H1 (cell line): ENCODE measurements around the gene RELL1. TPM values are rescaled to one million over a fixed set of nuclear protein-coding genes. Genes with fewer than 3 reads are reported as not detected.

ENCODE experiments used
- CTCF ChIA-PET: fragments of 300-600 bp; sonication (Branson Sonifier 250); formaldehyde crosslinking; loops from one replicate; lab custom pipeline; 2021; ENCODE audit not compliant: partially characterized antibody; lab: Charles Lee
- POLR2A ChIA-PET: fragments of 300-600 bp; sonication (Branson Sonifier 250); formaldehyde crosslinking; loops from one replicate; lab custom pipeline; 2021; ENCODE audit warnings: inconsistent platforms; ENCODE audit not compliant: partially characterized antibody; lab: Charles Lee
- DNase-seq, 2 experiments: peaks; one replicate each; pipeline versions ENCODE4 v3.0.0 to v3.0.0-alpha.2; 2010 to 2022; ENCODE audit warnings: low spot score in 2 of 2, low read depth in 1 of 2, mixed read lengths in 1 of 2
- FAIRE-seq: peaks from 2 replicates; lab custom pipeline; 2011; peaks lifted over from hg19 to GRCh38; lab: Jason Lieb, UNC
- H2AFZ ChIP-seq: 2 replicates; pipeline ENCODE4 v1.8.1; 2012; ENCODE audit warnings: low read length, inconsistent platforms
- H2AK5ac ChIP-seq: 2 replicates; pipeline ENCODE4 v1.6.1; 2013; ENCODE audit warnings: low read depth, low read length
- H2BK120ac ChIP-seq: replicated peaks from 2 replicates; pipeline ENCODE3; 2013; ENCODE audit warnings: low read depth, low read length, inconsistent platforms
- H2BK12ac ChIP-seq: 2 replicates; pipeline ENCODE4 v1.6.1; 2013; ENCODE audit warnings: low read depth, low read length
- H2BK15ac ChIP-seq: 2 replicates; pipeline ENCODE4 v1.6.1; 2013; ENCODE audit warnings: low read length
- H2BK20ac ChIP-seq: 2 replicates; pipeline ENCODE4 v1.6.1; 2013; ENCODE audit warnings: low read length
- H2BK5ac ChIP-seq: 2 replicates; pipeline ENCODE4 v1.6.1; 2013; ENCODE audit warnings: low read depth, low read length
- H3K14ac ChIP-seq: 2 replicates; pipeline ENCODE4 v1.6.1; 2013; ENCODE audit warnings: inconsistent platforms; ENCODE audit not compliant: insufficient read length
- H3K18ac ChIP-seq: 2 replicates; pipeline ENCODE4 v1.6.1; 2013; ENCODE audit warnings: low read length; ENCODE audit errors: extremely low read depth
- H3K23ac ChIP-seq: 2 replicates; pipeline ENCODE4 v1.6.1; 2013; ENCODE audit warnings: inconsistent platforms; ENCODE audit not compliant: insufficient read length
- H3K23me2 ChIP-seq: 2 replicates; pipeline ENCODE4 v1.6.1; 2013; ENCODE audit warnings: low read depth, low read length
- H3K27ac ChIP-seq: 2 replicates; pipeline ENCODE4 v1.6.1; 2011; ENCODE audit warnings: low read depth, low read length, inconsistent platforms
- H3K27me3 ChIP-seq, 4 experiments: replicated peaks in 1 of 4; 1 replicate in 1 of 4; 2 replicates in 3 of 4; pipeline versions ENCODE4 v1.6.1 to v1.8.1; 2011 to 2013; ENCODE audit warnings: low read length in 3 of 4, mild to moderate bottlenecking in 3 of 4, inconsistent platforms in 2 of 4, mixed read lengths in 2 of 4, moderate library complexity in 1 of 4; ENCODE audit not compliant: control insufficient read depth in 3 of 4, insufficient read depth in 3 of 4; ENCODE audit errors: extremely low read depth in 1 of 4
- H3K36me3 ChIP-seq, 4 experiments: 2 replicates each; pipeline versions ENCODE4 v1.6.1 to v1.8.1; 2011 to 2013; ENCODE audit warnings: mild to moderate bottlenecking in 4 of 4, low read length in 3 of 4, moderate library complexity in 2 of 4, control low read depth in 1 of 4, inconsistent platforms in 1 of 4; ENCODE audit not compliant: insufficient read depth in 4 of 4, control insufficient read depth in 2 of 4
- H3K4ac ChIP-seq: replicated peaks from 2 replicates; pipeline ENCODE3; 2013; ENCODE audit warnings: low read length, low read depth, mixed read lengths, inconsistent platforms; ENCODE audit not compliant: insufficient read length
- H3K4me1 ChIP-seq, 4 experiments: replicated peaks in 1 of 4; 1 replicate in 1 of 4; 2 replicates in 3 of 4; pipeline versions ENCODE4 v1.6.1 to v1.8.1; 2011 to 2013; ENCODE audit warnings: low read length in 3 of 4, inconsistent platforms in 2 of 4, mixed read lengths in 1 of 4; ENCODE audit not compliant: insufficient read depth in 4 of 4, control insufficient read depth in 3 of 4
- H3K4me2 ChIP-seq, 2 experiments: 2 replicates each; pipeline versions ENCODE4 v1.6.1 to v1.8.1; 2011 to 2013; ENCODE audit warnings: low read depth in 2 of 2, low read length in 2 of 2, control low read depth in 1 of 2, inconsistent platforms in 1 of 2, mild to moderate bottlenecking in 1 of 2; ENCODE audit not compliant: insufficient read depth in 1 of 2
- H3K4me3 ChIP-seq, 4 experiments: fragments of 200-600, 300-600 bp in 1 of 4; sonication (generic), shearing (Covaris generic), sonication (Bioruptor Twin) in 1 of 4; 2 replicates each; pipeline versions ENCODE4 v1.5.1 to v1.8.1; 2011 to 2016; ENCODE audit warnings: low read length in 4 of 4, low read depth in 3 of 4, control low read depth in 2 of 4, inconsistent platforms in 2 of 4, mild to moderate bottlenecking in 2 of 4, mixed read lengths in 1 of 4, moderate library complexity in 1 of 4; ENCODE audit not compliant: insufficient read depth in 2 of 4; ENCODE audit errors: extremely low read depth in 1 of 4
- H3K56ac ChIP-seq: replicated peaks from 2 replicates; pipeline ENCODE3; 2013; ENCODE audit warnings: low read depth, mild to moderate bottlenecking, mixed read lengths, low read length, inconsistent platforms; ENCODE audit not compliant: insufficient read length
- H3K79me1 ChIP-seq: 2 replicates; pipeline ENCODE4 v1.6.1; 2013; ENCODE audit warnings: low read depth, low read length, control low read depth
- H3K79me2 ChIP-seq, 2 experiments: 2 replicates each; pipeline versions ENCODE4 v1.6.1 to v1.8.1; 2012 to 2013; ENCODE audit warnings: low read length in 2 of 2, mild to moderate bottlenecking in 2 of 2, inconsistent platforms in 1 of 2; ENCODE audit not compliant: insufficient read depth in 2 of 2, control insufficient read depth in 1 of 2
- H3K9ac ChIP-seq, 4 experiments: replicated peaks in 1 of 4; 1 replicate in 1 of 4; 2 replicates in 3 of 4; pipeline versions ENCODE4 v1.6.1 to v1.8.1; 2011 to 2013; ENCODE audit warnings: low read depth in 3 of 4, low read length in 3 of 4, control low read depth in 2 of 4, mild to moderate bottlenecking in 2 of 4, moderate library complexity in 2 of 4, inconsistent platforms in 1 of 4; ENCODE audit errors: extremely low read depth in 1 of 4
- H3K9me3 ChIP-seq, 2 experiments: 2 replicates each; pipeline versions ENCODE4 v1.6.1 to v1.8.1; 2012 to 2013; ENCODE audit warnings: mild to moderate bottlenecking in 2 of 2, moderate library complexity in 2 of 2, control low read depth in 1 of 2, inconsistent platforms in 1 of 2, low read depth in 1 of 2, low read length in 1 of 2, mixed read lengths in 1 of 2; ENCODE audit not compliant: insufficient read depth in 2 of 2
- H4K20me1 ChIP-seq, 2 experiments: replicated peaks in 1 of 2; 2 replicates each; pipeline versions ENCODE3 to v1.8.1; 2011 to 2013; ENCODE audit warnings: inconsistent platforms in 2 of 2, low read length in 2 of 2, mild to moderate bottlenecking in 1 of 2; ENCODE audit not compliant: insufficient read depth in 2 of 2, control insufficient read depth in 1 of 2
- H4K5ac ChIP-seq: 2 replicates; pipeline ENCODE4 v1.6.1; 2013; ENCODE audit warnings: low read length, low read depth, mixed read lengths, inconsistent platforms; ENCODE audit not compliant: insufficient read length
- H4K8ac ChIP-seq: 2 replicates; pipeline ENCODE4 v1.8.0; 2013; ENCODE audit warnings: mild to moderate bottlenecking, moderate library complexity, low read length, inconsistent platforms; ENCODE audit not compliant: insufficient read depth; ENCODE audit errors: extremely low read depth
- H4K91ac ChIP-seq: replicated peaks from 2 replicates; pipeline ENCODE3; 2013; ENCODE audit warnings: low read length, mixed read lengths, inconsistent platforms; ENCODE audit not compliant: insufficient read length
- BRCA1 ChIP-seq: IDR thresholded peaks from 2 replicates; pipeline ENCODE4 v1.6.1; 2012; ENCODE audit warnings: low read depth, low read length, improper control_type of control experiment
- KDM5A ChIP-seq: fragments of 200-600 bp; IDR thresholded peaks from 2 replicates; pipeline ENCODE4 v1.7.1; 2012; ENCODE audit warnings: mild to moderate bottlenecking, low read length, inconsistent platforms, mixed read lengths
- POLR2A ChIP-seq, 2 experiments: IDR thresholded peaks; 1 replicate in 1 of 2; 2 replicates in 1 of 2; pipeline ENCODE4 v1.6.1; 2011; ENCODE audit warnings: low read depth in 2 of 2, low read length in 2 of 2, mild to moderate bottlenecking in 2 of 2; ENCODE audit errors: control extremely low read depth in 1 of 2
- RNF2 ChIP-seq: fragments of 200-900, 300-1000 bp; sonication (generic); IDR thresholded peaks from 2 replicates; pipeline ENCODE4 v1.7.1; 2016; ENCODE audit warnings: borderline replicate concordance, low read depth, mild to moderate bottlenecking, antibody characterized with exemption, low read length; ENCODE audit not compliant: poor library complexity, severe bottlenecking; ENCODE audit errors: missing control alignments
- WGBS, 2 experiments: shearing (Covaris generic) in 1 of 2; methylation state at CpG; one replicate each; pipeline versions ENCODE4 v1.1.6 to v1.1.7; 2013 to 2015; ENCODE audit warnings: low lambda C conversion rate in 2 of 2, mixed read lengths in 2 of 2, inconsistent platforms in 1 of 2, low coverage in 1 of 2, missing lambda C conversion rate in 1 of 2; ENCODE audit not compliant: insufficient replicate concordance in 2 of 2, insufficient coverage in 1 of 2, insufficient read length in 1 of 2; ENCODE audit errors: extremely low coverage in 1 of 2, missing lambda C conversion rate in 1 of 2; 5-methylcytosine and 5-hydroxymethylcytosine counted together
- polyA plus RNA-seq, 7 experiments: library from polyadenylated mRNA; depleted of rRNA in 3 of 7; stranded (reverse) in 5 of 7; unstranded in 2 of 7; fragments of >200 nt in 5 of 7; fragments of 200-250 nt in 2 of 7; gene quantifications; 1 replicate in 5 of 7; 2 replicates in 1 of 7; 4 replicates in 1 of 7; pipeline versions ENCODE4 v1.2.1 to v1.2.3, GENCODE V29; 2011 to 2013; ENCODE audit warnings: missing spikeins in 2 of 7, mixed read lengths in 2 of 7
- total RNA-seq: library from RNA; stranded (reverse); fragmentation: NEBNext Ultra II Directional; extraction: Animal tissue kit (Norgen Biotek cat#: 25700); gene quantifications from 2 replicates; pipeline ENCODE4 v1.2.1, GENCODE V29; 2021

Gene RELL1
- total and polyA plus RNA-seq, 2 of the 8 experiments (the other 6 are each of a cell fraction or from before 2014, with no cell fraction given), result 2.1 to 14.1 TPM

GRCh38 chr4:37727635-37728034 lies 41.5 kb upstream of the RELL1 start:
- WGBS, 2 experiments, result 73% methylated on average over 1 of the region's 1 CpG; no CpG with 5 or more reads in 1 of the 2 experiments
- Histone ChIP-seq H3K27ac (no peak overlapping the region), H4K5ac (no peak overlapping the region), H3K18ac (no peak overlapping the region), H3K4me1 (peaks cover 3 to 9% (median 5%) of the 10 kb centered on the region in 4 experiments; a peak in 4 of 7 replicates), H3K27me3 (no peaks in the 10 kb centered on the region), H2BK15ac (no peak overlapping the region), H3K9me3 (no peaks in the 10 kb centered on the region), H3K4me2 (no peak overlapping the region), H3K23ac (no peak overlapping the region), H3K79me2 (no peaks in the 10 kb centered on the region), H4K8ac (no peak overlapping the region), H4K20me1 (no peaks in the 10 kb centered on the region), H2BK12ac (no peak overlapping the region), H2AFZ (no peak overlapping the region), H3K4ac (no peak overlapping the region), H4K91ac (no peak overlapping the region), H3K56ac (no peak overlapping the region), H3K14ac (no peak overlapping the region), H3K79me1 (no peaks in the 10 kb centered on the region), H3K9ac (no peak overlapping the region), H2BK5ac (no peak overlapping the region), H2AK5ac (no peak overlapping the region), H2BK20ac (no peak overlapping the region), H3K23me2 (no peaks in the 10 kb centered on the region; the same call in 1 of the 2 replicates), H3K36me3 (no peaks in the 10 kb centered on the region), H2BK120ac (no peak overlapping the region), H3K4me3 (no peak overlapping the region)
- FAIRE-seq, result no peak
- CTCF ChIA-PET, result interaction anchor here (0.8 to 1.4 kb wide), 2 partner anchors 14 to 123 kb away, joined by 3 to 4 read pairs; no protein-coding TSS in a partner anchor
- DNase-seq, result no peak
- POLR2A ChIA-PET, result no interaction called here
- TF ChIP-seq KDM5A, result no peak
- TF ChIP-seq RNF2, result no peak
- no peak for TF ChIP-seq BRCA1
- TF ChIP-seq POLR2A (IDR thresholded peaks at IDR 0.05; ENCODE audit: control extremely low read depth in 1 of 2, low read depth in 2 of 2, low read length in 2 of 2), result no peak
